ENCODE data around the gene TRAM2.

Gene TRAM2

DNA sequence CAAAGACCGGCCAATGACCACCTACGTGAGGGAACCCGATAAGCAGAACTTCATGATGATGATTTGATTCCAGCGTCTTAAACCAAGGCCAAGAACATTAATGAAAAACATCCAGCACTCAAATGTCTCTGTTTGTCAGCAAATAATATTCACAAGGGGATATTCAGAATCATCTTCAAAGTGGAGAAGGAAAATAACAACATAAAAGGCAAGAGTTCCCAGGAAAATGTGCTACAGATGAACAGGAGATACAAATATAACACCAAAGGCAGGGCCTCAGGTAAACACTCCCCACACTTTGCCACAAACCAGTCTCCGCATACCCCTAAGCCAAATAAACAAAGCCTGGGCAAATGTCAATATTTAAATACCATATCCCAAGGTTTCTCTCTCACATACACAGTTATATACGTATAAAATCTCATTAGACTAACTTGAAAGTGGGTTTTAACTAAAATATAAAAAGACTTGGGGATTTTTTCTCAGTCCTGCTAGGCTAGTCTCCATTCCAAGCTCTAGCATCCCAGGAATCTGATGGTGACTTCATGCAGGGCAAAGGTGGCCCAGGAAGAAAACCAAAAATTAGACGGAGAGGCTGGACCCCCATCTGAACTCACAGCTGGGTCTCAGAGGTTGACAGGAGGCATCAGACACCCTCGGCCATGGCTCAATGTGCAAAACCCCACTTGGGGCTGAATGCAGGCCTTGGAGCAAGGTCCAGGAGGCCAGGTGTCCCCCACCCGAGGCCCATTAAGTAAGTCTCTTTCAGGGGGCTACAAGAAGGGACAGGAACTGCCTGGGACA is 32.1 kb downstream of the TRAM2 start:
- no peak for DNase-seq

DNA sequence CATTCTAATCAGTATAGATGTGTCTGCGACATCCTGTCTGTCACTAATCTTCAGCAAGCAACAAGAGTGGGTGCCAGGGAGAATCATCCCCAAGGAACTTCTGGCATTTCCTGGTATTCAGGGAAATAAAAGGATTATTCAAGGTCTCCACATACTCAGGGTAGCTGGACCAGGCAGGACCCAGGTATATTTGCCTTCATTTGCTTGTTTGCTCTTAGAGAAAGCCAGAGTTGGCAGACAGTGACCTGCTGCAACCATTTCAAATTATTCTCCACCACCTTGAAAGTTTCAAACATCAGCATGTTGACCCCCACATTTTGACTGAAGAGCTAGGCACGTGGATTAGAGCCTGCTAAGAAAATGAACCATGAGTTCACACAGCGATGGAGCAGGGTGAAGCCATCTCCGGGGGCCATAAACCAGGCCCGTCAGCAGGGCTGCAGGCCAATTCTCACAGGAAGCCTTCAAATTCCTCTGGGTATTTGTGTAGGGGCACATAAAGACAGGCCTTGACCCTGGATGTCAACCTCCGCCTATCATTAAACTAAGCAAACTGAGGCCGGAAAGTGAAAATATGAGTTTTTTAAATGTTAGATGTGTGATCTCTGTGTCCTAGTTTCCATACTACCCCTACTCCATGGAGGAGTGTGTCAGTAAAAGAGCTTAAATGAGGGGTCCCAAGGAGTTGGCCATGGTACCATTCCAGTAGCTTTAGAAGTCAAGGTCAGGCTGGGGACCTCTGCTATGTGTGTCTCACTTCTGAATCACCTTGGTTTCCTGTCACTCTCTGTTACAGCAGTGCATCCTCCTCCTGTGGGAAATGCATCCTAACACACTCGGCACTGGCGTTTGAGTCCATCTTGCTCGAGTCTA is 32.9 kb downstream of the TRAM2 start:
- DNase-seq = no peak

DNA sequence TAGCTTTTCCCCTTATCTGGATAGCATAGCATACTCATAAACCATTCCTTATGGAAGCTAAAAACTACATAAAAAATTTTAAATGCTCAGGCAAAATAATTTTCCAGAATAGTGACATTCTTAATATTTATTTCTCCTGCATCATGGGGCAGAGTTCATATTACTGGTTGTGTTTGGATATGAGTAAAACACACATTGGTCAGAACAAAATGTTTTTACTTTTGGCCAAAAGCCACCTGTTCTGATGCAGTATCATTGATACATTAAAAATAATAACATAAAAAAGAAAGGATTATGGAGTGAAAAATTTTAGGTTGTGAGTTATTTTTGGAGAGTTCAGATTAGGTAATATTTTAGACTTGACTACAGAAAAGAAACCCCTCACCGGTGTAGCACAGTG is 33.6 kb downstream of the TRAM2 start:
- no peak for DNase-seq

DNA sequence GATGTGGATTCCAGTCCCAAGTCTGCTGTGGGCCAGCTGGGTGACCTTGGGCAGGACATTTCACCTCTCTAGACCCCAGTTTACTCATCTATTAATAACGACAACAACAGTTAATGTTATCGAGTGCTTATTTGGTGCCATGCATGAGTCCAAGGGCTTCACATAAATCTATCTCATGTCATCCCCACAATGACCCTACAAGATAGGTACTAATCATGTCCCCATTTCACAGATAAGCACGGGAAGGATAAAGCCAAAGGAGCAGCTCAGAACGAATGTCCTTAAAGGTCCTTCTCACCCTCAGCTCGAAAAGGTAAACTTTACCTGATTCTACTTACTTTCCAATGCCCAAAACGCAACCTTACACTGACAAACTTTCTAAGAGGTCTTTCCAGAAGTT is 35.7 kb downstream of the TRAM2 start:
- DNase-seq = no peak

DNA sequence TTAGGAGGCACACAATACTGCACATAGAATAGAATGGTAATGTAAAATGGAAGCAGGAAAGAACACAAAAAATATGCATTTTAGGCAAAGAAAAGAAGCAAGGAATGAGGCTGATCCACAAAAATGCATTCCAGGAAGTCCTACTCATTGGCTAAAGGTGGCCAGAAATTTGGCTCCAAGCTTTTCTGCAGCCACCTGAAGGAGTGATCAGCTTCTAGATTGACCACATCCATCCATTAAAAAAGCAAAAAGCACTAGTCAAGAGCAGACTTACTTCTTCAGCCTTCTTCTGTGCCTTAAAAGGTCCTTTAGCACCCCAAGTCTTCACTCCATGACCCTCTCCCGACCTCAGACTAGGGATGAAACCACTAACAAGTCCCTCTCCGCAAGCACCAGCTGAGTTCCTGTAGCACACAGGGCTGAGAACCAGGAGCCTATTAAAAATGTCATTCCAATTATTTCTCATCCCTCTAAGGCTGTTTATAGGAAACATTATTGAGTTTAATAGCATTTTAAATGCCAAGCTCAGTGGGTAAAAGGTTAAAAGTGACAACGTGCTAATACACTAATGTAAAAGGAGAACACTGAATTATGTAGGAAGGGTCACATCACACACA is 36.5 kb downstream of the TRAM2 start:
- DNase-seq = no peak

DNA sequence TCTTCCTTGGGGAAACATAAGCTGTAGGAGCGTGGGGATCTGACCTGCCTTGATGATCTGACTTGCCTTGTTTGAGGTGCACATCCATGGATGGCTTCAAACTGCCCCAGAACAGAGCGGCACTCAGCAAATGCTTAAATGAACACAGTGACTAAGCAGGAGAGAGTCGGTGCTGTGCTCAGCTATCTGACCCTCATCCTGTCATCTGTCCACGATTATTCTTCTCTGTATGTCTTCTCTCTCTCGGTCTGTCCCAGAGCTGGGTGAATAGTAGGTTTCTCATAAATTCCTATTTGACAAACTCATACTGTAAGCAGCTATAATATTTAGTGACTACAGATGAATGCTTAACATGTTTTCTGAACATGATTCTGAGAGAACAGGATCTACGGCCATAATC is 37.3 kb downstream of the TRAM2 start:
- DNase-seq = no peak

DNA sequence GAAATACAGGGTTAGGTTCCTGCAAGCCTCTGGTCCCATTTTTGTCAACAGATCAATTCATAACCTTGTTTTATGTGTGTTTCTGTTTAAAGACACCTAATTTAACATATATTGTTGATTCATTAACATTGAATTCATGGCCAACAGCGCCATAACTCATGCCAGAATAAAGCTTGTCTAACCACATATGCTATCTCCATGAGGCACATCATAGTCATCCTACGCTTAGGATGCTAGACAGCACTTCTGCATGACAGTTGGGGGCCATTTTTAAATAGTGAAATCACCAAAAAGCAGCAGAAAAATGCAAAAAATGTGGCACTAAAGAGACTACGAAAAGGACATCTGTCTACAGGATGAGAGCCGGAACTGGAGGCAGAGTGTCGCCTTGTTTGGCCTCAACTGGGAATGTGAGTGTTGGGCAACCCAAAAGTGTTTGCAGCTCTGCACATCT is 37.9 kb downstream of the TRAM2 start:
- no peak for DNase-seq

DNA sequence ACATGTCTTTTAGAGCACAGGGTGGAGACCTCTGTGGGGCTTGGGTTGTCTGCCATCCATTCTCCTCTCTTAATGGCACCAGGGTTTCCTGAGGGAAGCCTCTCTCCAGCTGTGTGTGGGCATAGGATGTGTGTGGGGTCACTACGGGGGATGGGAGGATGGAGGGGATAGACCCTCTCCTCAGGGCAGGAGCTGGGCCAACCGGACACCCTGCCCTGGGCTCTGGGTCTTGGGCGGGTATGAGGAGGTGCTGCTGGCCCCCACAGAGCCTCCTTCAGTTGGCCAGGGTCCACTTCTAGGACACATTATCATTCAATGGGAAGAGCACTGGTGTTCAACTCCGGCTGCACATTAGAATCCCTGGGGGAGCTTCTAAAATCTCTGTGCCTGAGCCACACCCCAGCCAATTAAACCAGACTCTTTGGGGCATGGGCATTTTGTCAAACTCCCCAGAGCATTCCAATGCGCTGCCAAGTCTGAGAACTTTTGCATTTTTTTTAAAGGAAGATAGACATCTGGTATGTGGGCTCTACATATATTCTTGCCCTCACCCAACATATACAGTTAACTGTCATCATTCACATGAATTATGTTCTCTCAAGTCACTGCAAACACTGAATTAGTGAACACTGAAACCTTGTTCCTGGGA is 38.5 kb downstream of the TRAM2 start:
- DNase-seq = no peak

DNA sequence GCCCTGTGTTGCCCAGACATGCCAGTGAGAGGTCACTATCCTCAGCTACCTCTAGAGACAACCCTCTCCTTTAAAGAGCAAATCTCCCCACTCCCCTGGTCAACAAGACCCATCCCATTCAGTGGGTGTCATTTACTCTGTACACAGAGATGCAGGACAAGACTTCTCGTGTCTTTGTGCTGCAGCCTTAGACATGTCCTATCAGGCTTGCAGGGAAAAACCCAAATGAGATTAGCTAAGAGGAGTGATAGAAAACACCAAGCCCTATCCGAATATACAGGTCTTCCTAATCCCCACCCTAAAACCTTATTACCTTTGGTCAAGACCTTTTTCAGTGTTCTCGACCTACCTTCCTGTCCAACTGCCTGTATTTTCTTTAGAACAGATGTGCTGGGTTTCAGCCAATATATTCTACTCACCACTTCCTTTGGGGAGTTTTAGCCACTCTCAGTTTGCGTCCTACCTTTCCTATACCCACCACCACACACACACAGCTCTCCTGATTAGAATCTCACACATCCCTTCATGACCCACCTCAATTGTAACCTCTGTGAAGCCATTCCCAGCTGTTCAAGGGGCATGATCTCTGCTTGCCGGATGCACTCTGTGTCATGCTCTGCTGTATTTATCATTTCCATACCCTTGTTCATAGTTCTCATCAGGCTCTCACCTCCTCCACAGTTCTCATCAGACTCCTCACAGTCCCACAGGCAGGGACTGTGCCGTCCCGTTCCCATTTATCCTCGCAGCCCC is 39.7 kb downstream of the TRAM2 start:
- DNase-seq = no peak

DNA sequence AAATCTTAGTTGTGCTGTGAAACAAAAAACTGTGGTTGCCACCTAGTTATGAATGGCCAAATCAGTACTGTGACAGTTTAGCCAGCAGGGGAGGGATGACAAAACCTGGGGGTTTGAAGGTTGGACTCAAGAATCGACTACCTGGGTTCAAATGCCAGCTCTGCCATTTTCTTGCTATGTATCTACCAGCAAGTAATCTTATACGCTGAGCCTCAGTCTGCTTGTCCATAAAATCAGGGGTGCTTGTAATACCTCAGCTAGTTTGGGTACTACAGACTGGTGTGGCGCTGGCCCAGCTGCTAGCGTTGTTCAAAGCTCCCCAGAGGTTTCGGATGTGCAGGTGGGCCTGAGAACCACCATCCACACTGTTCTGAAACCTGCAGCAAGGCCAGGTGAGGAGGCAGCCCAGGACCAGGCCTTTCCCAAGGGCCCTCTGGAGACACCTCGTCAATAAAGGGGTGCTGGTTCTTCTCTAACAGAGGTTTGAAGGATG is 40.4 kb downstream of the TRAM2 start:
- DNase-seq = no peak

DNA sequence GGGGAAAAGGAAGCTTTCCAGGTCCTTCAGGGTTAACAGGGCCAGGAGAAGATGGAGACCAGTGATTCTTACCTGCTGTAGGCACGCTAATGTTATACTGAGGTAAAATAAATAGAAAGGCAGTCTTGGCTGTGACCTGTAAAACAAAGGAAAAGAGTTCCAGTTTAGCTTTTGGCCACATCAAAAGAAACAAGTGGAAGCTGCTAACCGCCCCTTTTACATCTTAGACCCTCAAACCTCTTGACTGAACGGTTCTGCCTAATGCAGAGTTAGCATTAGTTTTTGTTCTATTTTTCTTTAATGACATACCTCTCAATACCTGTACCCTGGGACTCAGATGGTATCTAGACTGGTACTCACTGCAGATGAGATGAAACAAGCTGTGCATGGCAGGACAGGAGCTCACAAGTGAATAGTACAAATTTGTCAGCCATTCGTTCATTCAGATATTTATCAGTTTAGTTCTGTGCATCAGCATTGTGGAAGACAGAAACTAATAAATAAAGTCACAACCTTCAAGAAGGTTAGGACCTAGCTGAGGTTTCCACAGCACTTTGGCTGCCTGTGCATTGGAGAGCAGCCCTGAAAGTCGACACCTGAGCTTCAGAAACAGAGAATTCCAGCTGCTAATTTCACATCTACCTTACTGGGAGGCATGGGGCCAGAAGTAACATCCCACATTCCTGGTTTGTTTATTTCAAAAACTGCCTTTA is 41.0 kb downstream of the TRAM2 start:
- no peak for DNase-seq

DNA sequence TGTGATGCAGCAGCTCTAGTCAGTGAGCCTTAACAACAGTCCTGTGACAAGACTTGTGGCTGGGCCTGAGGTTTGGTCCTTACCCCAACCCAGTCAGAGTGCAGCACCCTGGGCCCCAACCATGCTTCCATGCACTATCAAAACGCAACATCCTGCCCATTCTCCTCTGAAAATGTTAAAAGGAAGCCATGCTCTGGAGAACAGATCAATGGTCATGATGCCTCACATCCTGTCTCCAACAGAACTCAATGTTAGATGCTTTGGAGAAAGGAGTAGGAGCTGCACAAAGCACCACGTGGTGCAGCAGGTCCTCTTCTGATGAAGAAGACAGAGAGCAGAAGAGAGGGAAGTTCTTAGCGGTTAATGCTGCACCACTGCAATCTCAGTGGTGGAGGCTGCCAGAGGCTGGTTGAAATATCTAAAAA is 41.9 kb downstream of the TRAM2 start:
- DNase-seq = no peak

DNA sequence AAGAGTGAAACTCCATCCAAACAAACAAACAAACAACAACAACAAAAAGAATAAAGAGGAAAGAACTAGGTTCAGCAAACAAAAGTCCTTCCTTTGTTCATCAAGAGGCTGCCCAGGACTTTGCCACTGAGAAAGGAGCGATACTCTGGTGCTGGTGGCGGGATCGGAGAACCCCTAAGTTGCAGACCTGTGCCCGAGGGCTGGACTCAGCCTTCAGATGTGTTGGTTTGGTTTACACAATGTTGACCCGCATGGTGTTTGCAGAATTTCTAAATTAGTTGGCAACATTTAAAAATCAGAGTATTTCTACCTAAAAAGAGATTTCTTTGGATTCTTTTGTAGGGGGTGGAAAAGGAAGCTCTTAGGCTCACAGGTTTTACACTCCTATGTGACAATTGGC is 42.5 kb downstream of the TRAM2 start:
- no peak for DNase-seq

DNA sequence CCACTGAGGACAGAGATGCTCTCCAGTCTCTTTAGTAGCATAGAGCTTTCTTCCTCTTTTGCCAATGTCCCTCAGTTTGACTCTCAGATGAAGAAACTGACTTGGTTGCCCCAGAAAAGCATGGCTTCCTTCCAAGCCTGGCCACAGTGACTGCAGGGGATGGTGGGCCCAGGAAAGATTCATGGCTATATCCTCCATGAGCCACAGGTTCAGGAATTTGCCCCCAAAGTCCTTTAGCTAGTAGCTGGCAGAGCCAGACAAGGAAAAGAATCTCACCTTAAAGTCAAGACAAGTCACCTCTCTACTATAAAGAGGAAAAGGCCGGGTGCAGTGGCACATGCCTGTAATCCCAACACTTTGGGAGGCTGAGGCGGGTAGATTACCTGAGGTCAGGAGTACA is 43.4 kb downstream of the TRAM2 start:
- no peak for DNase-seq

DNA sequence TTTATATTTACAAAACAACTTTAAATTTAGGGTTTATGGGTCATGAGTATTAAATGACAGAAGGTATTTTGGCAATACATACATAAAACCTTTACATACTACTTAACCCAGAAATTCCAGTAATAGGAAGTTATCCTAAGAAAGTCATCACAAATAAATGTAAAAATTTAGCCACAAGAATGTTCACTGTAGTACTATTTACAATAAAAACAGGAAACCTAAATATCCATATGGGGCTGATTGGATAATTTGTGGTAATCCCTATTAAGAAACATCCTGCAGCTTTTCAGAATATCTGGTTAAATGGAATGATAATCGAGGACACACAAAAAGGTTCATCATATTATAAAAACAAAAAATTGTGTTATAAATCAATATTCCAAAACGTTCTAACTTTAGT is 44.4 kb downstream of the TRAM2 start:
- no peak for DNase-seq

DNA sequence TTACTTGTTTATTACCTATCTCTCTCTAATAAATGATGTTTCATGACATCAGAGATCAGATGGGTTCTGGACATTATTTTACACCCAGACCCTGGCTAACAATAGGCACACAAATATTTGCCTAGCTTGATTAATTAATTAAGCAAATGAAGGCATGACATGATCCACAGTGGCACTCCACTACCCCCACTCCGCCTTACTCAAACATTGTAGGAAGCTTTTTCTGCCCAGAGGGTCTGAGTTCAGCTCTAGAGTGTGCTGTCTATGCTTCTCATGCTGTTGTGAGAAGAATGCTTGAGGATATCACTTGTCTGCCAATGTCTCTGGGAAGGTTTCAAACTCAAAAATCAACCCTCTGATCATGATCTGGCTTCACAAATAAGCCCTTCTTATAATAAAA is 45.0 kb downstream of the TRAM2 start:
- no peak for DNase-seq

DNA sequence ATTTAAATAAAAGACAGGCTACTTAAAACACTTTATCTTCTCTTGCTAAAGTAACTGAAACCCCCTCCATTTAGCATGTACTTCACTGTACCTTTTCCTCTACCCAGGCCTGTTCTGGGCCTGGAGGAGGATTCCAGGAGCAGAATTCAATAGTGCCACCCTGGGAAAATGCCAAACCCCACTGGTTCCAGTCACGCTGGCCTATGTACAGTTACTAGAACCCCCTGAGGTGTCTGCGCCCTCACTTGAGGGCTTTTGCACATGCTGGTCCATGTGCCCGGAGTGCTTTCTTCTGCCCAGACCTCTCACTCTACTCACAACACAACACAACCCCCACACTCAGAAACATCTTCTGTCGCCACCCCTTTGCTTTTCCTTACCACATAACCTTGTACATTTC is 45.5 kb downstream of the TRAM2 start:
- no peak for DNase-seq

DNA sequence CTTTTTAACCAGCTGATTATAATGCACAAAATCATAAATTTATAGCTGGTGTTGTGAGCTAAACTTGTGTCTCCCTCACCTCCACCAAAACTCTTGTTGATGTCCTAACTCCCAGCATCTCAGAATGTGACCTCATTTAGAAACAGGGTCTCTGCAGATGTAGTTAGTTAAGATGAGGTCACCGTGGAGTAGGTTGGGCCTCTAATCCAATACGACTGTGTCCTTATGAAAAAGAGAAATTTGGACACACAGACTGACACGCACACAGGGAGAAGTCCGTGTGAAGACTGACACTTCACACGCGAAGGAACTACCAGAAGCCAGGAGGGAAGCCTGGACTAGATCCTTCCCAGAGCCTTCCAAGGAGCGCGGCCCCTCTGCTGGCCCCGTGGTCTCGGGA is 46.5 kb downstream of the TRAM2 start:
- DNase-seq = no peak

DNA sequence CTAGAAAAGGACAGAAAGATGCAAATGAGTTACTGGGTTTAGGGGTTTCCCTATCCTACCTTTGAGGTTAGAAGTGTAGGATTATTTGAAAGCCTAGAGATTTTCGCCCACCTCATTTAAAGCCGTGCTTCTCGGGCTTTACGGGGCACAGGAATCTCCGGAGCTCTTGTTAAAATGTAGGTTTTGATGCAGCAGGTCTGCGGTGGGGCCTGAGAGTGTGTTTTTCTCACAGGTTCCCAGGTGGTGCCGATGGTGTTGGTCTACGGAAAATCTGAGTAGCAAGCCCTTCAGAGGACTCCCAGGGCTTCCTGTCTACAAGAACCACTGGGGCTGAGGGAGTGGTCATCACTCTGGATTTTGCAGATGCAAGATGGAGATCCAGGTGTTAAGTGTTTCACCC is 47.5 kb downstream of the TRAM2 start:
- DNase-seq = no peak

DNA sequence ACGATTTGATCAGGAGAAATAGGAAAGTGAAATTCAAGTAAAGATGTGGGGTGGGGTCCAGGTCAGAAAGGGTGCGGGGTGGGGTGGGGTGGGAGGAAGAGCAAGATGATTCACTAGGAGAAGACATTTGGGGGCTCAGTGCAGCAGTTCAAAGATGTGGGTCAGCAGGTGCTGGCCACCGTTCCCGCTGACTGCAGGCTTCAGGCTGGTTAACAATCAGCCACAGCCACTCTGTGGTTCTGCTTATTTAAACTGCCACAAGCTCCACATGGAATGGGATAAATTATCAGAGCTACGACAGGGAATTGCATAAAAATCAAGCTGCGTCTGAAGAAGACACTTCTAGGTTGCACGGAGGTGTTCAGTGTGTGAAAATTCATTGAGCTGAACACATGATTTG is 49.4 kb downstream of the TRAM2 start:
- no peak for DNase-seq

DNA sequence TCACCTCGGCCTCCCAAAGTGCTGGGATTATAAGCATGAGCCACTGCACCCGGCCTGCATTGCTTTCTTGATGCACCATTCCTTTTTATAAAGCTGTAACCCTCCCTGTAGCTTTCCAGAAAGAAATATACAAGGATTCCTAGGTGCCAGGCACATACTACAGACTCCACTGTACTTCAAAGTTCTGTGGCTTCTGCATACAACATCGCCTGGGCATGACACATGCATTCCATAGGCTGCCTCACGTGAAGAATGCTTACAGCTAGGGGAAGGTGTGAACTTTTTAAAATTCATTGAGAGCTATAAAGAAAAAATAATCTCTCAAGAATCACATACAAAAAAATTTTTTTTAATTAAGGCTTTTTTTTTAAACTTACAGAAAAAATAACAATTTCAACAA is 50.2 kb downstream of the TRAM2 start:
- no peak for DNase-seq

DNA sequence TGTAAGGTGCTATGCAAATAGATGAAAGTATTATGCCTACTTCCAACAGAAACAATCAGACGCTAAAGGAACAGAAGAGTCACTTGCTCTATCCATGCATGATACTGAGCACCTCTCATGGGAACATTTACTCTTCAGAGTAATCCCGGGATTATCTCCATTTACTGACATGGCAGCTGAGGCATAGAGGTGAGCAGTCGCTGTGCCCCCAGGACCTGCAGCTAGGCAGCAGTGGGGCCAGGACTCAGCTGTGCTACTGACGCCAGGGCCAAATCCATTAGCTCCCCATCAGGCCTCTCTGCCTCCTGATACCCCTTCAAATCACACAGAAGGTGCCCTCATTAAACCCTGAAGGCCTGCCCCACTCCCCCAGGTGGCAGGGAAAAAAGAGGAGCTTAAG is 51.9 kb downstream of the TRAM2 start:
- no peak for DNase-seq
